Measurements from ENCODE around the gene TFAP2D.

The TFAP2D gene

DNA sequence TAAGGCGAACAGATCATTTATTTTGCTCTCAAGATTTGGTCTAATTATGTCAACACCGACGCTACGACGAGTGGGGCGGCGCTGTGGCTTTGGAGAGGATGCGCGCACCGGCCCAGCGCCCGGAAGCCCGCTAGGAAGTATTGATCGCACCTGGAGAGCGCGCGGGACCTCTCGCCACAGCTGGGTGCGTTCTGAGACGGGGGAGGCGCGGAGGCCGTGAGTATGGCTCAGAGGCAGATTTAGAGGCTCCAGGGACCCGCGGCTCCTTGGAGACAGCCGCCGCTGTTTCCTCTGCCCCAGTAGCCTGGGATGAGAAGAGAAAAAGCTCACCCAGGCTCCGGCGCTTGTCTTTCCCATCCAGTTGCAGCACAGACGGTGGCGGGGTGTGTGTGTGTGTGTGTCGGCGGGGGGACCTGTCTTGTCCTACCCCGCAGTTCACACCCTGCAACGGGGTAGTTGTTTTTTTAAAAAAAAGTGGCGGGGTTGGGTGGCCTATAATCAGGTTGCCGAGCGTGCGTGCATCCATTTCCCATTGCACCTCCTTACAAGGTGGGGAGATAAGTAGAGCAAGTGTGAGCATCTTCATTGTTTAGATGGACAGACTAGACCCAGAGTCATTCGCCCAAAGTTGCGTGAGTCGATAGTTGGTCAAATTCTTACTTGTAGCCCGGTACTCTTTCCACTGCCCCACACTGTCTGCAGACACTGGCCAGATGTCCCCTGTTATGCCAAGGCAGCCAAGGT lies 11.2 kb downstream of the TFAP2D start:
- no peak for TF ChIP-seq POLR2AphosphoS5 (IDR thresholded peaks at IDR 0.05; ENCODE audit: borderline replicate concordance, low read depth, low read length)
- TF ChIP-seq EZH2 (IDR thresholded peaks at IDR 0.05) = no peak
- TF ChIP-seq FOXP2 (optimal IDR thresholded peaks at IDR 0.05; ENCODE audit: control extremely low read depth, extremely low read length, insufficient read depth) = no peak
- H3K9ac ChIP-seq (ENCODE audit: insufficient read length) = no peak overlapping the region
- no peak overlapping the region for H3K27ac ChIP-seq
- H3K4me3 ChIP-seq = peak overlapping the region; percentile 63
- DNase-seq (ENCODE audit: low read depth, low spot score) = no peak
- no peaks in the 10 kb centered on the region for H3K9me3 ChIP-seq (ENCODE audit: low read depth, low read length)
- no peaks in the 10 kb centered on the region for H3K36me3 ChIP-seq (ENCODE audit: insufficient read depth, low read length)

DNA sequence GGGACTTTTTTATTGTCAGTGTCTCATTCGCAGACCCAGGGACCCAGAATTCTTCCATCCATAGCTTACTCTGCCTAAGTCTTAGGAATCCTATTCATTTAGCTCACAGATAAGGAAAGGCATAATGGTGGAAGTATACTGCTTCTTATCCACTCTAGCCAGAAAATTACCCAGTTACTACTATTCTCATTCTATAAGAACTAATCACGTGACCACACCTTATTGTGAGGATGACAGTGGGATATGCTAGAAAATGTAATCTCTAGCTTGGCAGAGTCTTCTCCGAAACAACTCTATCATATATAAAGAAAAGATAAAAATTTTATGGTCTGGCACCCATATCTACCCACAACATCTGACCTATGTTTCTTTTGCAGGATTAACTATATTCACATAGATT lies 21.2 kb downstream of the TFAP2D start:
- no peak for DNase-seq (ENCODE audit: low read depth, low spot score)
- Histone ChIP-seq H3K36me3 (ENCODE audit: insufficient read depth, low read length) (no peaks in the 10 kb centered on the region), H3K27ac (no peak overlapping the region), H3K9me3 (ENCODE audit: low read depth, low read length) (no peaks in the 10 kb centered on the region), H3K9ac (ENCODE audit: insufficient read length) (no peak overlapping the region), H3K4me3 (no peak overlapping the region)
- no peak for TF ChIP-seq EZH2 (IDR thresholded peaks at IDR 0.05)
- TF ChIP-seq FOXP2 (optimal IDR thresholded peaks at IDR 0.05; ENCODE audit: control extremely low read depth, extremely low read length, insufficient read depth) = no peak
- TF ChIP-seq POLR2AphosphoS5 (IDR thresholded peaks at IDR 0.05; ENCODE audit: borderline replicate concordance, low read depth, low read length) = no peak

DNA sequence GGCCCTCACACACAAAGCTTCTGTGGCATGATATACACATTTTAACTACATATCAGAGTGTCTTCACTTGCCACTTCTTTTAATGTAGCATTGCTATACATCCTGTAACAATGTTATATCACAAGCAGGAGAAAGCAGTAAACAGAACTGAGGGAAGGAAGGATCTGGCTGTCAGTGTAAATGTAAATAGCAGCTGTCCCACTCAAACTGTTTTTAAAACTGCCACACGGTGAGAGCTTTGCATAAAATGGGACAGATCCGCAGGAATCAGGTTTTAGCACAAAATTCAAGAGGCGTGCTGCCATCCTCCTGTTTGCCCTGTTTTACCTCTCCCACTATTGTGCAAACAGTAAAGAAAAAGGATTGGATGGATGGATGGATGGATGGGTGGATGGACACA lies 28.8 kb downstream of the TFAP2D start:
- no peak overlapping the region for H3K4me3 ChIP-seq

DNA sequence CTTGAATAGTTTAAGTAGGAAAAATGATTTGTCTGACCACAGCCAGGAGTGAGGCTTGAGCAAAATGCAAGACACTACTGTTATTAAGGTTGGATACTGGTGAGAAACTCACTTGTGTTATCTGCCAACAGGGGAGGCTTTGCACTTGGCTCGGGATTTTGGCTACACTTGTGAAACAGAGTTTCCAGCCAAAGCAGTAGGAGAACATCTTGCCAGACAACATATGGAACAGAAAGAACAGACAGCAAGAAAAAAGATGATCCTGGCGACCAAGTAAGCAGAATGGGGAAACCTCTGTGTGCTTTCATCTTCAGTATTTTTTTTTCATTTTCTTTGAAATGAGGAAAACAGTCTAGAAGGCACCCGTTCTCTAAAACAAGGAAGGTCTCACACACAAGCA lies 31.6 kb downstream of the TFAP2D start:
- TF ChIP-seq EZH2 (IDR thresholded peaks at IDR 0.05) (no peak), POLR2AphosphoS5 (IDR thresholded peaks at IDR 0.05; ENCODE audit: borderline replicate concordance, low read depth, low read length) (no peak), FOXP2 (optimal IDR thresholded peaks at IDR 0.05; ENCODE audit: control extremely low read depth, extremely low read length, insufficient read depth) (no peak)
- DNase-seq (ENCODE audit: low read depth, low spot score) = no peak
- Histone ChIP-seq H3K27ac (no peak overlapping the region), H3K9me3 (ENCODE audit: low read depth, low read length) (no peaks in the 10 kb centered on the region), H3K4me3 (no peak overlapping the region), H3K36me3 (ENCODE audit: insufficient read depth, low read length) (no peaks in the 10 kb centered on the region), H3K9ac (ENCODE audit: insufficient read length) (no peak overlapping the region)

More for the DNA sequence above, 28.8 kb downstream of the TFAP2D start:
- Histone ChIP-seq H3K27ac (no peak overlapping the region), H3K9me3 (ENCODE audit: low read depth, low read length) (no peaks in the 10 kb centered on the region), H3K36me3 (ENCODE audit: insufficient read depth, low read length) (no peaks in the 10 kb centered on the region), H3K9ac (ENCODE audit: insufficient read length) (no peak overlapping the region)
- TF ChIP-seq FOXP2 (optimal IDR thresholded peaks at IDR 0.05; ENCODE audit: control extremely low read depth, extremely low read length, insufficient read depth) (no peak), EZH2 (IDR thresholded peaks at IDR 0.05) (no peak), POLR2AphosphoS5 (IDR thresholded peaks at IDR 0.05; ENCODE audit: borderline replicate concordance, low read depth, low read length) (no peak)
- no peak for DNase-seq (ENCODE audit: low read depth, low spot score)

DNA sequence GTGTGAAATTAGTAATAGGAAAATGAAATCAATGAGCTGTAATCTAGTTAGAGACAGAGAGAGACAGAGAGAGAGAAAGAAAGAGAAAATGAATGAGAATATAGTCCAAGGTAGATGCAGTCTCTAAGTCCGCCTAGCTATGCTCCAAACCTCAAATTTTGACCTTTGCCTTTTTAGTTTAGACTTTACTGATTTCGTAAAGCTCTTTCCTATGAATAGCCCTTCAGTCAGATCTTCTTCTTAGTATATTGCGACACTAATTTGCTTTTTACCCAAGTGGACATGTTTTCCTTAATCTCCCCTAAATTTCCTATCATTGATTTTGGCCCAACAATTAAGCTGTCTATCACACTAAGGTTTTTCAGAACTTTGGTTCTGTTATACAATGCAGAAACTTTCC lies 49.5 kb downstream of the TFAP2D start:
- Histone ChIP-seq H3K9me3 (ENCODE audit: low read depth, low read length) (no peaks in the 10 kb centered on the region), H3K9ac (ENCODE audit: insufficient read length) (no peak overlapping the region), H3K36me3 (ENCODE audit: insufficient read depth, low read length) (no peaks in the 10 kb centered on the region), H3K27ac (no peak overlapping the region), H3K4me3 (no peak overlapping the region)
- no peak for DNase-seq (ENCODE audit: low read depth, low spot score)
- TF ChIP-seq FOXP2 (optimal IDR thresholded peaks at IDR 0.05; ENCODE audit: control extremely low read depth, extremely low read length, insufficient read depth) (no peak), EZH2 (IDR thresholded peaks at IDR 0.05) (no peak)

DNA sequence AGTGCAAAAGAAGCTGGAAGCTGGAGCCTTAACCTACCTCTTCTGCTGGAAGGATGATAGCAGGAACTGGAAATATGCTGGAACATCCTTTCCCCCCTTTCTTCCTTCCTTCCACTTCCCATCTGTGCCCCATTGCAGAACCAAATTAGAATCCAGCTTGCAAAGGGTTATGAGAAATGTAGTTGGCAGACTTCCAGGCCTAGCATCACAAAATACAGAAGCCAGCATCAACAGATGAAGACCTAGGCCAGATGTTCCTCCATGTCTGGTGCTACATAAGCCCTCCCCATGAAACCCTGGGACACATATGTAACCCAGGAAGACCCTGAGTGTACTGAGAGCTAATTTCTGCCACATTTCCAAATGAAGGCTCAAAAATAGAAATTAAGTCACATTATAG lies 65.4 kb downstream of the TFAP2D start:
- DNase-seq (ENCODE audit: low read depth, low spot score) = no peak
- Histone ChIP-seq H3K36me3 (ENCODE audit: insufficient read depth, low read length) (no peaks in the 10 kb centered on the region), H3K9me3 (ENCODE audit: low read depth, low read length) (no peaks in the 10 kb centered on the region), H3K27ac (no peak overlapping the region), H3K9ac (ENCODE audit: insufficient read length) (no peak overlapping the region), H3K4me3 (no peak overlapping the region)
- TF ChIP-seq EZH2 (IDR thresholded peaks at IDR 0.05) = no peak
- no peak for TF ChIP-seq POLR2AphosphoS5 (IDR thresholded peaks at IDR 0.05; ENCODE audit: borderline replicate concordance, low read depth, low read length)
- TF ChIP-seq FOXP2 (optimal IDR thresholded peaks at IDR 0.05; ENCODE audit: control extremely low read depth, extremely low read length, insufficient read depth) = no peak

DNA sequence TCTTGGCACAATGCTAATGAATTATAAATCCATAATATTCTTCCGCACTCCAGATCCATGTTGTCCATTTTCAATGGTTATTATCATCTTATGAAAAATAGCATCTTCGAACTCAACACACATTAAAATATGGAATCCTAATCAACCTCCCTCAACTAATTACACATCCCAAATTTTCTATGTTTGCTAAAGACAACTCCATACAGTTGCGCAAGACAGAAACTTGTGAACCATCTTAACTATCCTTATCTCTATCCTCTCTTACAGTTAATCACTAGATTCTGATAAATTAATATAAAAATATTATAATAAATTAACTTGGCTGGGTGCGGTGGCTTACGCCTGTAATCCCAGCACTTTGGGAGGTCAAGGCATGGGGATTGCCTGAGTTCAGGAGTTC lies 67.1 kb downstream of the TFAP2D start:
- H3K9ac ChIP-seq (ENCODE audit: insufficient read length) = no peak overlapping the region
- no peaks in the 10 kb centered on the region for H3K9me3 ChIP-seq (ENCODE audit: low read depth, low read length)
- H3K27ac ChIP-seq = no peak overlapping the region
- no peak overlapping the region for H3K4me3 ChIP-seq
- no peaks in the 10 kb centered on the region for H3K36me3 ChIP-seq (ENCODE audit: insufficient read depth, low read length)
- DNase-seq (ENCODE audit: low read depth, low spot score) = no peak
- no peak for TF ChIP-seq FOXP2 (optimal IDR thresholded peaks at IDR 0.05; ENCODE audit: control extremely low read depth, extremely low read length, insufficient read depth)

DNA sequence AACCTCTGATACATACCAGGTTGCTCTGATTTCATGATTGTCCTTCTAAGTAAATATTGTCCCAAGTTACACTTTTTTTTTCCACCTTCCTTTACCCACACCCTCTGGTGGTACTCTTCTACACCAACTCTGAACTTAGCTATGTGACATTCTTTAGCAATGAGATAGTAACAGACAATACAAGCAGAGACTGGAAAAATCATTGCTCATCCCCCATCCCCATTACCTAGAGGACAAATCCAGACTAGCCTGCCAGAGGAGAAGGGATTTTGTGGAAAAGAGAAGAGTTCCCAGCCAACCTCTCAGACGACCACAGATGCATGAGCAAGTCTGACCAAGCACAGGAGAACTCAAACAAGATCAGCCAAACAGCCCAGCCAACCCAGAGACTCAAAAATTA lies 72.6 kb downstream of the TFAP2D start:
- DNase-seq (ENCODE audit: low read depth, low spot score) = no peak
- no peak overlapping the region for H3K4me3 ChIP-seq
- no peak overlapping the region for H3K9ac ChIP-seq (ENCODE audit: insufficient read length)
- H3K27ac ChIP-seq = no peak overlapping the region
- no peaks in the 10 kb centered on the region for H3K36me3 ChIP-seq (ENCODE audit: insufficient read depth, low read length)
- TF ChIP-seq EZH2 (IDR thresholded peaks at IDR 0.05) (no peak), FOXP2 (optimal IDR thresholded peaks at IDR 0.05; ENCODE audit: control extremely low read depth, extremely low read length, insufficient read depth) (no peak), POLR2AphosphoS5 (IDR thresholded peaks at IDR 0.05; ENCODE audit: borderline replicate concordance, low read depth, low read length) (no peak)
- no peaks in the 10 kb centered on the region for H3K9me3 ChIP-seq (ENCODE audit: low read depth, low read length)

DNA sequence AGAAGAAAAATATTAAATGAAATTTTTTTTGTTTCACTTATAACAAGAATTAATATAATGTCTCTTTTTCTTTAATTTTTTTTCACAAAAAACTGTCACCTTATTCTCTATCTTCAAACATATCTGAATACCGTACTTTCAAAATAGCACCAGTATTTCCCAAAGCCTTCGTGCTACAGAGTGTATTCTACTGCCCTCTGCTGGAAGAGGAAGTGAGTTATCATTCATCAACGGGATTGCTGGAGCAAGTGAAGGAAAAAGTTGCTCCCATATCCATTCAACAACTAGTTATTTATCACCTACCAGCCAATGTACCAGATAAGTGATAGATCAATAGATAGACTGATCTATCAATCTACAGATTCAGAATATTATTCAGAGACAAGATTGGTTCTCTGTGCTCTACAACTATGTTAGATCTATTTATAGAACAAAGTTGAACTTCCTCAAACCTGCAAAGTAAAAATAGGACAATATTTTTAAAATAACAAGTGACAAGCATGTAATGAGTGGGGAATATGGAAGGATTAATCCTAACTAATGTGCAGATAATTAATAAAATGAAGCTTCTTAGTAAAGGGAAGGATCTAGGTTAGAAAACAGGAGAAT lies 78.7 kb downstream of the TFAP2D start:
- H3K4me3 ChIP-seq = no peak overlapping the region
- TF ChIP-seq POLR2AphosphoS5 (IDR thresholded peaks at IDR 0.05; ENCODE audit: borderline replicate concordance, low read depth, low read length) = no peak
- TF ChIP-seq FOXP2 (optimal IDR thresholded peaks at IDR 0.05; ENCODE audit: control extremely low read depth, extremely low read length, insufficient read depth) = no peak
- no peak for TF ChIP-seq EZH2 (IDR thresholded peaks at IDR 0.05)
- no peak overlapping the region for H3K9ac ChIP-seq (ENCODE audit: insufficient read length)
- H3K9me3 ChIP-seq (ENCODE audit: low read depth, low read length) = no peaks in the 10 kb centered on the region
- H3K36me3 ChIP-seq (ENCODE audit: insufficient read depth, low read length) = no peaks in the 10 kb centered on the region
- peak; percentile 37 for DNase-seq (ENCODE audit: low read depth, low spot score)
- H3K27ac ChIP-seq = no peak overlapping the region

Data from SK-N-MC (cell line).